ENCODE results near the gene CEP89. TPM values are rescaled to one million over a fixed set of nuclear protein-coding genes. Genes with fewer than 3 reads are reported as not detected.

The CEP89 gene
- total RNA-seq, 1 experiment from 2014 or later, result 39.9 TPM

GRCh38 chr19:32829345-32829896, 142.3 kb downstream of the CEP89 start:
- ChIA-PET CTCF (no interaction called here), POLR2A (no interaction called here)
- BruUV-seq (replicated peaks), result no TSS peak
- in situ Hi-C loops (cut with HindIII; ENCODE audit: low pct_unique_long_range_greater_than_20kb, low sequenced_read_pairs) (no loop called here), intact Hi-C loops (cut with micrococcal nuclease; ENCODE audit: unreplicated experiment) (no loop called here)
- TF ChIP-seq CTCF (IDR thresholded peaks at IDR 0.05), result no peak
- no peak for TF ChIP-seq SIN3A (IDR thresholded peaks at IDR 0.05; ENCODE audit: borderline replicate concordance, insufficient read depth, low read depth, low read length)
- TF ChIP-seq REST (IDR thresholded peaks at IDR 0.05; ENCODE audit: insufficient read depth in 1 of 2, low read depth in 2 of 2, low read length in 1 of 2), result no peak
- no peak for TF ChIP-seq POLR2AphosphoS5 (IDR thresholded peaks at IDR 0.05; ENCODE audit: low read depth, low read length)
- no peak for TF ChIP-seq TCF7L2 (IDR thresholded peaks at IDR 0.05; ENCODE audit: low read depth, low read length)
- Histone ChIP-seq H3K27ac (ENCODE audit: low read length) (no peak overlapping the region), H3K36me3 (ENCODE audit: control insufficient read depth, insufficient read depth, low read length) (no peaks in the 10 kb centered on the region), H3K9me3 (ENCODE audit: control insufficient read depth, insufficient read depth, low read depth, low read length) (no peaks in the 10 kb centered on the region), H3K4me1 (ENCODE audit: control insufficient read depth, insufficient read depth, low read length) (no peaks in the 10 kb centered on the region), H3K4me3 (ENCODE audit: low read depth in 2 of 2, low read length in 2 of 2) (no peak overlapping the region), H3K27me3 (ENCODE audit: control insufficient read depth, insufficient read depth, low read length) (no peaks in the 10 kb centered on the region)
- ATAC-seq (no peak), DNase-seq (ENCODE audit: low read depth, low spot score) (no peak)

- H3K9me3 ChIP-seq (ENCODE audit: control insufficient read depth, insufficient read depth, low read depth, low read length), result no peaks in the 10 kb centered on the region
- no peak for ATAC-seq
- no peaks in the 10 kb centered on the region for H3K27me3 ChIP-seq (ENCODE audit: control insufficient read depth, insufficient read depth, low read length)
- H3K36me3 ChIP-seq (ENCODE audit: control insufficient read depth, insufficient read depth, low read length), result no peaks in the 10 kb centered on the region
- in situ Hi-C loops (cut with HindIII; ENCODE audit: low pct_unique_long_range_greater_than_20kb, low sequenced_read_pairs) (no loop called here), intact Hi-C loops (cut with micrococcal nuclease; ENCODE audit: unreplicated experiment) (no loop called here)
- DNase-seq (ENCODE audit: low read depth, low spot score), result no peak
- no peak for TF ChIP-seq POLR2AphosphoS5 (IDR thresholded peaks at IDR 0.05; ENCODE audit: low read depth, low read length)
- ChIA-PET POLR2A (no interaction called here), CTCF (no interaction called here)
- no TSS peak for BruUV-seq (replicated peaks)
- no peak overlapping the region for H3K27ac ChIP-seq (ENCODE audit: low read length)
- H3K4me1 ChIP-seq (ENCODE audit: control insufficient read depth, insufficient read depth, low read length), result no peaks in the 10 kb centered on the region
- H3K4me3 ChIP-seq (ENCODE audit: low read depth in 2 of 2, low read length in 2 of 2), result no peak overlapping the region
These were observed 143.0 kb downstream of the CEP89 start for GRCh38 chr19:32828643-32829344.

GRCh38 chr19:32828139-32828538, 143.6 kb downstream of the CEP89 start:
- in situ Hi-C loops (cut with HindIII; ENCODE audit: low pct_unique_long_range_greater_than_20kb, low sequenced_read_pairs) (no loop called here), intact Hi-C loops (cut with micrococcal nuclease; ENCODE audit: unreplicated experiment) (no loop called here)
- ATAC-seq (no peak), DNase-seq (ENCODE audit: low read depth, low spot score) (no peak)
- Histone ChIP-seq H3K27ac (ENCODE audit: low read length) (no peak overlapping the region), H3K4me1 (ENCODE audit: control insufficient read depth, insufficient read depth, low read length) (no peaks in the 10 kb centered on the region), H3K9me3 (ENCODE audit: control insufficient read depth, insufficient read depth, low read depth, low read length) (no peaks in the 10 kb centered on the region), H3K4me3 (ENCODE audit: low read depth in 2 of 2, low read length in 2 of 2) (no peak overlapping the region), H3K27me3 (ENCODE audit: control insufficient read depth, insufficient read depth, low read length) (no peaks in the 10 kb centered on the region), H3K36me3 (ENCODE audit: control insufficient read depth, insufficient read depth, low read length) (no peaks in the 10 kb centered on the region)
- no TSS peak for BruUV-seq (replicated peaks)
- POLR2A ChIA-PET, result no interaction called here
- TF ChIP-seq REST (IDR thresholded peaks at IDR 0.05; ENCODE audit: insufficient read depth in 1 of 2, low read depth in 2 of 2, low read length in 1 of 2) (no peak), POLR2AphosphoS5 (IDR thresholded peaks at IDR 0.05; ENCODE audit: low read depth, low read length) (no peak), CTCF (IDR thresholded peaks at IDR 0.05) (no peak), SIN3A (IDR thresholded peaks at IDR 0.05; ENCODE audit: borderline replicate concordance, insufficient read depth, low read depth, low read length) (no peak)
- CTCF ChIA-PET, result no interaction called here
